ENCODE data around the gene SIDT1. TPM values are rescaled to one million over a fixed set of nuclear protein-coding genes. Genes with fewer than 3 reads are reported as not detected.

The SIDT1 gene
- total RNA-seq, 1 donor from 2014 or later = not detected

- no peak overlapping the region for H2AFZ ChIP-seq (ENCODE audit: low read depth, low read length)
- H3K4me2 ChIP-seq (ENCODE audit: low read length) = no peak overlapping the region
- H3K36me3 ChIP-seq (ENCODE audit: insufficient read depth, low read length) = no peaks in the 10 kb centered on the region
- no peaks in the 10 kb centered on the region for H4K20me1 ChIP-seq (ENCODE audit: insufficient read depth, low read length)
- peaks cover 4% of the 10 kb centered on the region for H3K4me1 ChIP-seq (ENCODE audit: insufficient read depth, low read length)
- no peak for DNase-seq (ENCODE audit: low read depth)
- Mint-ChIP-seq H3K4me3 (ENCODE audit: unreplicated experiment) (no peak overlapping the region), H3K36me3 (ENCODE audit: low read depth, unreplicated experiment) (no peaks in the 10 kb centered on the region), H3K9me3 (ENCODE audit: unreplicated experiment) (peaks cover 2% of the 10 kb centered on the region), H3K27ac (ENCODE audit: unreplicated experiment) (no peak overlapping the region), H3K27me3 (ENCODE audit: low read depth, unreplicated experiment) (peaks cover 2% of the 10 kb centered on the region), H3K4me1 (ENCODE audit: low read depth, unreplicated experiment) (peaks cover 8% of the 10 kb centered on the region)
- H3K27me3 ChIP-seq (ENCODE audit: insufficient read depth, low read length) = no peaks in the 10 kb centered on the region
- no peak overlapping the region for H3K27ac ChIP-seq (ENCODE audit: low read depth, low read length)
- H3K9ac ChIP-seq (ENCODE audit: low read length) = no peak overlapping the region
- FAIRE-seq = no peak
- no peaks in the 10 kb centered on the region for H3K79me2 ChIP-seq (ENCODE audit: insufficient read depth, low read length)
- H3K9me3 ChIP-seq (ENCODE audit: insufficient read depth, low read depth, low read length) = no peaks in the 10 kb centered on the region
- TF ChIP-seq CTCF (IDR thresholded peaks at IDR 0.05; ENCODE audit: insufficient read depth, low read depth, low read length) (no peak), EZH2 (IDR thresholded peaks at IDR 0.05; ENCODE audit: insufficient read depth, low read length) (no peak)
- H3K4me3 ChIP-seq (ENCODE audit: insufficient read depth, low read depth, low read length) = no peak overlapping the region
Observed at GRCh38 chr3:113560831-113561623, 28.7 kb downstream of the SIDT1 start.

- Histone ChIP-seq H2AFZ (ENCODE audit: low read depth, low read length) (no peak overlapping the region), H3K9ac (ENCODE audit: low read length) (no peak overlapping the region), H3K79me2 (ENCODE audit: insufficient read depth, low read length) (no peaks in the 10 kb centered on the region), H4K20me1 (ENCODE audit: insufficient read depth, low read length) (no peaks in the 10 kb centered on the region), H3K27ac (ENCODE audit: low read depth, low read length) (no peak overlapping the region), H3K36me3 (ENCODE audit: insufficient read depth, low read length) (no peaks in the 10 kb centered on the region), H3K9me3 (ENCODE audit: insufficient read depth, low read depth, low read length) (no peaks in the 10 kb centered on the region), H3K4me1 (ENCODE audit: insufficient read depth, low read length) (no peaks in the 10 kb centered on the region), H3K4me3 (ENCODE audit: insufficient read depth, low read depth, low read length) (no peak overlapping the region), H3K4me2 (ENCODE audit: low read length) (no peak overlapping the region), H3K27me3 (ENCODE audit: insufficient read depth, low read length) (no peaks in the 10 kb centered on the region)
- Mint-ChIP-seq H3K27me3 (ENCODE audit: low read depth, unreplicated experiment) (peaks cover 2% of the 10 kb centered on the region), H3K36me3 (ENCODE audit: low read depth, unreplicated experiment) (no peaks in the 10 kb centered on the region), H3K4me1 (ENCODE audit: low read depth, unreplicated experiment) (no peaks in the 10 kb centered on the region), H3K4me3 (ENCODE audit: unreplicated experiment) (no peak overlapping the region), H3K27ac (ENCODE audit: unreplicated experiment) (no peak overlapping the region), H3K9me3 (ENCODE audit: unreplicated experiment) (peaks cover 2% of the 10 kb centered on the region)
- FAIRE-seq = no peak
- TF ChIP-seq CTCF (IDR thresholded peaks at IDR 0.05; ENCODE audit: insufficient read depth, low read depth, low read length) (no peak), EZH2 (IDR thresholded peaks at IDR 0.05; ENCODE audit: insufficient read depth, low read length) (no peak)
- no peak for DNase-seq (ENCODE audit: low read depth)
Observed at GRCh38 chr3:113565555-113565954, 33.2 kb downstream of the SIDT1 start.

GRCh38 chr3:113570158-113570557 is 37.8 kb downstream of the SIDT1 start:
- FAIRE-seq = no peak
- Histone ChIP-seq H3K4me3 (ENCODE audit: insufficient read depth, low read depth, low read length) (no peak overlapping the region), H3K4me2 (ENCODE audit: low read length) (no peak overlapping the region), H3K27ac (ENCODE audit: low read depth, low read length) (no peak overlapping the region), H2AFZ (ENCODE audit: low read depth, low read length) (no peak overlapping the region), H3K9me3 (ENCODE audit: insufficient read depth, low read depth, low read length) (no peaks in the 10 kb centered on the region), H3K36me3 (ENCODE audit: insufficient read depth, low read length) (no peaks in the 10 kb centered on the region), H3K4me1 (ENCODE audit: insufficient read depth, low read length) (no peaks in the 10 kb centered on the region), H3K9ac (ENCODE audit: low read length) (no peak overlapping the region), H3K79me2 (ENCODE audit: insufficient read depth, low read length) (no peaks in the 10 kb centered on the region), H4K20me1 (ENCODE audit: insufficient read depth, low read length) (no peaks in the 10 kb centered on the region), H3K27me3 (ENCODE audit: insufficient read depth, low read length) (peaks cover 11% of the 10 kb centered on the region)
- H3K4me1 Mint-ChIP-seq (ENCODE audit: low read depth, unreplicated experiment) = peaks cover 3% of the 10 kb centered on the region
- DNase-seq (ENCODE audit: low read depth) = no peak
- H3K27me3 Mint-ChIP-seq (ENCODE audit: low read depth, unreplicated experiment) = peaks cover 8% of the 10 kb centered on the region
- H3K9me3 Mint-ChIP-seq (ENCODE audit: unreplicated experiment) = peaks cover 3% of the 10 kb centered on the region
- H3K36me3 Mint-ChIP-seq (ENCODE audit: low read depth, unreplicated experiment) = no peaks in the 10 kb centered on the region
- H3K4me3 Mint-ChIP-seq (ENCODE audit: unreplicated experiment) = no peak overlapping the region
- TF ChIP-seq CTCF (IDR thresholded peaks at IDR 0.05; ENCODE audit: insufficient read depth, low read depth, low read length) (no peak), EZH2 (IDR thresholded peaks at IDR 0.05; ENCODE audit: insufficient read depth, low read length) (no peak)
- H3K27ac Mint-ChIP-seq (ENCODE audit: unreplicated experiment) = no peak overlapping the region
